HG02840 (cell line): Measurements from ENCODE around the gene UVSSA.
"Not testable (repeated sequence)": the region's sequence is repeated elsewhere in the genome, so short reads cannot be mapped to it uniquely, and the experiment has no call there.

Experiments used
- ATAC-seq: cut with Tn5 transposase; IDR thresholded peaks from one replicate; pipeline ENCODE4 v1.9.1; 2021; ENCODE audit warnings: mild to moderate bottlenecking, moderate library complexity, moderate number of reproducible peaks; ENCODE audit not compliant: unreplicated experiment, low FRiP score

The UVSSA gene

GRCh38 chr4:1414831-1415680 lies 68.0 kb downstream of the UVSSA start:
- no peak for ATAC-seq

GRCh38 chr4:1415681-1415981 lies 68.6 kb downstream of the UVSSA start:
- no peak for ATAC-seq

GRCh38 chr4:1416051-1416947 lies 69.3 kb downstream of the UVSSA start:
- ATAC-seq, result no peak

- no peak for ATAC-seq
Observed at GRCh38 chr4:1416948-1417260, 69.9 kb downstream of the UVSSA start.

- ATAC-seq, result no peak
Observed at GRCh38 chr4:1417522-1418390, 70.7 kb downstream of the UVSSA start.

GRCh38 chr4:1418494-1419285 lies 71.7 kb downstream of the UVSSA start:
- ATAC-seq, result no peak

- ATAC-seq, result no peak
Observed at GRCh38 chr4:1419708-1420107, 72.7 kb downstream of the UVSSA start.

GRCh38 chr4:1421657-1422056 lies 74.6 kb downstream of the UVSSA start:
- ATAC-seq, result no peak

GRCh38 chr4:1427010-1427409 lies 80.0 kb downstream of the UVSSA start:
- no peak for ATAC-seq

GRCh38 chr4:1443688-1444172 lies 96.7 kb downstream of the UVSSA start:
- not testable (repeated sequence) for ATAC-seq
